ENCODE data around the gene DUXB. TPM values are rescaled to one million over a fixed set of nuclear protein-coding genes. Genes with fewer than 3 reads are reported as not detected.

The DUXB gene, protein sequence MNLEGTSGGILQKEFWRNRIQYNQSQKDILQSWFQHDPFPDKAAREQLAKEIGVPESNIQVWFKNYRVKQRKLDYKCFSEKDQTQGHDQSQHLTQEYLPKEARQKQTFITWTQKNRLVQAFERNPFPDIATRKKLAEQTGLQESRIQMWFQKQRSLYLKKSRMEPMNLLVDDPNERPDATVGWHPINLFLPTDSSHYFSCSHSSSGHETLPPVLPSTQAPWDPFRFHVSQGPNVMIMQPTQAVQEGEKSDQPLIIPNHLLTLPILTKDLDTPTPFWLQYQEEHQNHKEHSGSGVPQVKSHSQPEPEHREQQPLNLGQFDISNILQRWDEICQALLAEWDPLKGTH
- not detected in 2 replicates for total RNA-seq

DNA sequence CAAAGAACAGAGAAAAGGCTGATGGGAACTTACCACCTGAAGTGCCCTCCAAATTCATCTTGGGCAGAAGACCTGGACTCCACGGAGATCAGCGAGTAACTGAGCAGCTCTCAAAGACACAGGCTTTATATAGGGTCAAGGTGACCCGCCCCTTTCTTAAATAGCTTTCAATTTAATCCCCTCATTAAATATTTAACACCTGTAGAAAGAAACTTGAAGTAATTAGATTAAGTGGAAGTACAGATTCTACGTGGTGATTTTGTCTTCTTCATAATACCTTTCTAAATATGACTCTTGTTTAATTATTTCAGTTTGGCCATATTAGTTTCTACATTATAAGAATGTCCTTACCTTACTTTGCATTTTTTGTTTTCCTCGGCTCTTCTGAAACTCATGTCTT is at the start of gene DUXB:
DUXB (minus strand) TSS at position 101 of the 400 bp plus-strand sequence; CDS start at position 58, 43 bp downstream.

DNA sequence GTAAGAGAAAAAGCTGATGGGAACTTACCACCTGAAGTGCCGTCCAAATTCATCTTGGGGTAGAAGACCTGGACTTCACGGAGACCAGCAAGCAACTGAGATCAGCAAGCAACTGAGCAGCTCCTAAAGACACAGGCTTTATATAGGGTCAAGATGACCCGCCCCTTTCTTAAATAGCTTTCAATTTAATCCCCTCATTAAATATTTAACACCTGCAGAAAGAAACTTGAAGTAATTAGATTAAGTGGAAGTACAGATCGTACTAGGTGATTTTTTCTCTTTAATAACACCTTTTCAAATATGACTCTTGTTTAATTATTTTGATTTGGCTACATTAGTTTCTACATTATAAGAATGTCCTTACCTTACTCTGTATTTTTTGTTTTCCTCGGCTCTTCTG is 25.1 kb upstream of the DUXB start, which contains the start of gene CPHXL:
CPHXL (minus strand) TSS at position 101 of the 400 bp plus-strand sequence; CDS start at position 53, 48 bp downstream.

DNA sequence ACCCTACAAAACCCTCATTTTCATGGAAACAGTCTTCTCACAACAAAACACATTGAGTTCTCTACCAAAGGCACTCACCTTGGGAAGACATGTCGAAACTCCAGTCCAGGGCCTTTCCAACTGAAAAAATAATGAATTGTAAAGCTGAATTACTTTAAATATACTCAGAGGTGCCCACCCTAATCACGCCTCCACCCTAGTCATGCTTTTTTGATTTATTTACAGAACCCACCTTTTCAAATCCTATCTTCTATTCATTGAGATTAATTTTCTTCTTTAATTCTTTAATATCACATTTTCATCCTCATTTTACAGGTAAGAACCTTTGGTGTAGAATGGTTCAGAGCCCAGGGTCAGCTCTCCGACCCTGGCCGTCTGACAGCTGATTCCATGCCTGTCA is 24.4 kb downstream of the DUXB start, which contains the start of gene CPHXL2:
CPHXL2 (minus strand) TSS at position 101 of the 400 bp plus-strand sequence; CDS start at position 91, 10 bp downstream.

DNA sequence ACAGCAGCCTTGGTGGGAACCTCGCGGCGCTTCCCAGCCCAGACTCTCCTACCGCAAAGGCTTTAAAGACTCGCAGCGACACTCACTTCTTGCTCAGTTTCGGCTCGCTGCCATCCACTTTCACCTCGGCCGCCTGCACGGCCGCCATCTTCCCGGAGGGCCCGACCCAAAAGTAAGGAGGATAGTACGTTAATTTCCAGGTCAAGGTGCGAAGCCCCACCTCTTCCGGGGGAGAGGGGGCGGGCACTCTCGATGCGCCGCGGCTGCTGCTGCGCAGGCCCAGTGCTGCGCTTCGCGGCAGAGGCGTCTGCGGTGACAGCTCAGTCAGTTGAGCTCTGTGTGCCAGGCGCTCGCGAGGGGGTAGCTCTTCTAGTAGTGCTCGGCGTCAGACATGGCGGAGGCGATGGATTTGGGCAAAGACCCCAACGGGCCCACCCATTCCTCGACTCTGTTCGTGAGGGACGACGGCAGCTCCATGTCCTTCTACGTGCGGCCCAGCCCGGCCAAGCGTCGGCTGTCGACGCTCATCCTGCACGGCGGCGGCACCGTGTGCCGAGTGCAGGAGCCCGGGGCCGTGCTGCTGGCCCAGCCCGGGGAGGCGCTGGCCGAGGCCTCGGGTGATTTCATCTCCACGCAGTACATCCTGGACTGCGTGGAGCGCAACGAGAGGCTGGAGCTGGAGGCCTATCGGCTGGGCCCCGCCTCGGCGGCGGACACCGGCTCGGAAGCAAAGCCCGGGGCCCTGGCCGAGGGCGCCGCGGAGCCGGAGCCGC is 53.6 kb downstream of the DUXB start, which contains the start of the genes KARS1 and TERF2IP:
KARS1 (minus strand) TSS at position 174 of the 773 bp plus-strand sequence; CDS start at position 148, 26 bp downstream.
TERF2IP (plus strand) TSS at position 282 of the 773 bp plus-strand sequence; CDS start at position 392, 110 bp downstream.

Other genes with a start within 250 kb of the DUXB start
- gene TMEM170A, start 236.8 kb downstream of the DUXB start, total RNA-seq: 5.5 and 12.8 TPM in 2 replicates
- gene CHST6, start 206.0 kb downstream of the DUXB start, total RNA-seq: 0.43 and 0.70 TPM in 2 replicates
- gene CHST5, start 165.4 kb downstream of the DUXB start, total RNA-seq: not detected in 2 replicates
- 7.9 and 11.7 TPM in 2 replicates for gene TMEM231, start 145.2 kb downstream of the DUXB start, total RNA-seq
- 54.9 and 66.9 TPM in 2 replicates for gene GABARAPL2, start 135.1 kb downstream of the DUXB start, total RNA-seq
- 22.2 and 24.4 TPM in 2 replicates for gene ADAT1, start 78.2 kb downstream of the DUXB start, total RNA-seq
- 130 and 146 TPM in 2 replicates for gene KARS1, start 53.8 kb downstream of the DUXB start, total RNA-seq
- 36.7 and 51.1 TPM in 2 replicates for gene TERF2IP, start 53.7 kb downstream of the DUXB start, total RNA-seq
- not detected in 2 replicates for gene CPHXL2, start 24.5 kb downstream of the DUXB start, total RNA-seq
- gene CPHXL, start 25.0 kb upstream of the DUXB start, total RNA-seq: not detected in 2 replicates

Measured in pericardium fibroblast (primary cell).